Glutamatergic neuron (in vitro differentiated cells): ENCODE results near the gene THOC2. TPM values are rescaled to one million over a fixed set of nuclear protein-coding genes. Genes with fewer than 3 reads are reported as not detected.
"Not testable (repeated sequence)": the region's sequence is repeated elsewhere in the genome, so short reads cannot be mapped to it uniquely, and the experiment has no call there.

Experiments
- DNase-seq: peaks from one replicate; pipeline ENCODE4 v3.0.0; 2022
- H3K27ac Mint-ChIP-seq: one replicate; pipeline ENCODE4 v1.8.0; 2020; ENCODE audit warnings: mild to moderate bottlenecking, mixed read lengths, inconsistent platforms; ENCODE audit not compliant: unreplicated experiment
- H3K27me3 Mint-ChIP-seq: one replicate; pipeline ENCODE4 v1.8.0; 2020; ENCODE audit warnings: mild to moderate bottlenecking, moderate library complexity, mixed read lengths, inconsistent platforms; ENCODE audit not compliant: unreplicated experiment
- H3K36me3 Mint-ChIP-seq: one replicate; pipeline ENCODE4 v1.8.0; 2020; ENCODE audit warnings: mild to moderate bottlenecking, mixed read lengths, inconsistent platforms; ENCODE audit not compliant: unreplicated experiment
- H3K4me1 Mint-ChIP-seq: one replicate; pipeline ENCODE4 v1.8.0; 2020; ENCODE audit warnings: mild to moderate bottlenecking, low read depth, mixed read lengths, inconsistent platforms; ENCODE audit not compliant: unreplicated experiment
- H3K4me3 Mint-ChIP-seq: one replicate; pipeline ENCODE4 v1.8.0; 2020; ENCODE audit warnings: mild to moderate bottlenecking, mixed read lengths, inconsistent platforms; ENCODE audit not compliant: unreplicated experiment
- H3K9me3 Mint-ChIP-seq: one replicate; pipeline ENCODE4 v1.8.0; 2020; ENCODE audit warnings: mild to moderate bottlenecking, moderate library complexity, mixed read lengths, inconsistent platforms; ENCODE audit not compliant: unreplicated experiment
- CTCF ChIP-seq: fragments of 200-600 bp; sonication (generic); IDR thresholded peaks from one replicate; pipeline ENCODE4 v1.5.0; 2021; ENCODE audit not compliant: partially characterized antibody, unreplicated experiment
- total RNA-seq: library from RNA; stranded (reverse); fragmentation: NEBNext Ultra II Directional; extraction: Animal tissue kit (Norgen Biotek cat#: 25700); gene quantifications from one replicate; pipeline ENCODE4 v1.2.1, GENCODE V29; 2021; ENCODE audit not compliant: unreplicated experiment

THOC2 gene
- total RNA-seq, 1 donor from 2014 or later, result 69.5 TPM

- no peak for DNase-seq
- Mint-ChIP-seq H3K27ac (no peak overlapping the region), H3K4me1 (no peaks in the 10 kb centered on the region), H3K4me3 (no peak overlapping the region), H3K36me3 (no peaks in the 10 kb centered on the region), H3K27me3 (peaks cover 4% of the 10 kb centered on the region), H3K9me3 (peaks cover 2% of the 10 kb centered on the region)
- TF ChIP-seq CTCF, result no peak
Observed at GRCh38 chrX:123728016-123728415, 4.8 kb downstream of the THOC2 start.

GRCh38 chrX:123722193-123722592, 10.7 kb downstream of the THOC2 start:
- not testable (repeated sequence) for H3K36me3 Mint-ChIP-seq, H3K27me3 Mint-ChIP-seq, DNase-seq, H3K9me3 Mint-ChIP-seq, H3K27ac Mint-ChIP-seq, H3K4me1 Mint-ChIP-seq, H3K4me3 Mint-ChIP-seq

GRCh38 chrX:123720486-123720885, 12.4 kb downstream of the THOC2 start:
- no peak for TF ChIP-seq CTCF
- H3K4me1 Mint-ChIP-seq, result peaks cover 2% of the 10 kb centered on the region
- H3K27me3 Mint-ChIP-seq, result no peaks in the 10 kb centered on the region
- H3K36me3 Mint-ChIP-seq, result no peaks in the 10 kb centered on the region
- H3K27ac Mint-ChIP-seq, result no peak overlapping the region
- H3K9me3 Mint-ChIP-seq, result no peaks in the 10 kb centered on the region
- H3K4me3 Mint-ChIP-seq, result no peak overlapping the region
- DNase-seq, result no peak

DNA sequence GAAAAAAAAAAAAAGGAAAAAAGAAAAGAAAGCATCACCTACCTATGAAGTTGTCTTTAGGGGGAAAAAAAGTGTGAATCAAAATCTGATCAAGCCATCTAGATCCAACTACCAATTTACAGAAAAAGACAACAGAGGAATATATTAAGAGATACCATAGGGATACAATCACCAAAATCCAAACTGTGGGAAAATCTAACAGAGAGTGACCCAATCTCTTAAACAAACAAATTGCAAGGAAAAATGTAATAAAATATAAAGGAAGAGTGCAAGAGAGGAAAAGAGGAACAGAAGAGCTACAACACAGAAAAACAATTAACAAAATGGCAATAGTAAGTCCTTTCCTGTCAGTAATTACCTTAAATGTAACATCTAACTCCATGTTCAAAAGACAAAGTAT, 19.0 kb downstream of the THOC2 start:
- H3K36me3 Mint-ChIP-seq, result no peaks in the 10 kb centered on the region
- no peaks in the 10 kb centered on the region for H3K9me3 Mint-ChIP-seq
- DNase-seq, result no peak
- H3K27me3 Mint-ChIP-seq, result no peaks in the 10 kb centered on the region
- TF ChIP-seq CTCF, result no peak
- peaks cover 5% of the 10 kb centered on the region for H3K4me1 Mint-ChIP-seq
- H3K27ac Mint-ChIP-seq, result no peak overlapping the region
- H3K4me3 Mint-ChIP-seq, result no peak overlapping the region

- no peak for DNase-seq
- Mint-ChIP-seq H3K9me3 (no peaks in the 10 kb centered on the region), H3K4me1 (peaks cover 5% of the 10 kb centered on the region), H3K27ac (no peak overlapping the region), H3K4me3 (no peak overlapping the region), H3K27me3 (no peaks in the 10 kb centered on the region), H3K36me3 (no peaks in the 10 kb centered on the region)
- no peak for TF ChIP-seq CTCF
Observed at GRCh38 chrX:123713434-123713833, 19.4 kb downstream of the THOC2 start.

- H3K4me1 Mint-ChIP-seq, DNase-seq, H3K4me3 Mint-ChIP-seq, H3K27me3 Mint-ChIP-seq, H3K36me3 Mint-ChIP-seq, H3K9me3 Mint-ChIP-seq, H3K27ac Mint-ChIP-seq: not testable (repeated sequence)
Observed at GRCh38 chrX:123711201-123711600, 21.7 kb downstream of the THOC2 start.
